Ramos (cell line): ENCODE results near the gene ZKSCAN2.

Experiments used
- in situ Hi-C: fragments of 300-500 bp; cut with MboI; formaldehyde crosslinking; loops from one replicate; pipeline ENCODE4 v1.14.3; 2022; ENCODE audit warnings: low sequenced_read_pairs; ENCODE audit not compliant: unreplicated experiment

The ZKSCAN2 gene

DNA sequence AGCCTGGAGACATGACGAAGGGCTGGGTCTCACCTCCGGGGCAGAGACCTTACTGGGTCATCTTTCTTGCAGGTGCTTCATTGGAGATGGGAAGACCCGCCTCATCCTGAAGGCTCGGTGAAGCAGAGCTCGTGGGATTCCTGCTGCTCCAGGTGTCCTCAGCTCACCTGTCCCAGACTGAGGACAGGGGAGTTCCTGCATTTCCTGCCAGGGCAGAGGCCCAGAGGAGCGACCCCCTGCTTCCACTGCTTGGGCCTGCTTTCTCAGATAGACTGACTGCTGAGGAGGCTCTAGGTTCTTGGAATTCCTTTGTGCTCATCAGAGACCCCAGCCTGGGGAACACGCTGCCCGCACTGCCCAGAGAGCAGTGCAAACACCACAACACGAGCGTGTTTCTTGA lies 29.3 kb downstream of the ZKSCAN2 start:
- in situ Hi-C loops: loop anchor here (10.0 kb wide), 1 partner anchor 714 kb away; no protein-coding TSS in a partner anchor

DNA sequence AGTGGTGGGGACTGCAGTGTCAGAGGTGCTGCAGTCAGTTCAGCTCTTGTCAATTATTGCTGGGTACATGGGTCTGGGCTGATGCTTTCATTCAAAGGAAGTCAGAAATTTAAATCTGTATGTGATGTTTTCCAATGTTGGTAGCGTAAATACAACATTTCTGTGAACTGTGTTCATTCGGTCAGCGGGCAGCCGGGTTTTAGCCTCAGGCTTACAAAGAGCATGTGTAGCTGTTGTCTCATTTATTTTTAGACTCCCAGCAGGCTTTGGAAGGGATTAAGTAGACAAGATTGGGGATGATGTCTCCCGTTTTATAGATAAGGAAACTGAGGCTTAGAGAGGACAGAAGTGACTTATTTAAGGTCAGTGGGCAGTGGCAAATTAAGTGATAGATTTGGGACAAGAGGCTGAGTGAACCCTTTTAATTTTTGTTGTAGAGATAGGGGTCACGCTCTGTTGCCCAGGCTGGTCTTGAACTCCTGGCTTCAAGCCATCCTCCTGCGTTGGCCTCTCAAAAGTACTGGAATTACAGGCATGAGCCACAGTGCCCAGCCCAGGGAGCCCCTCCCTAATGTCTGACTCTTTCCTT lies 32.8 kb downstream of the ZKSCAN2 start:
- in situ Hi-C loops: loop anchor here (5.0 to 10.0 kb wide), 2 partner anchors 173 to 710 kb away; no protein-coding TSS in a partner anchor

DNA sequence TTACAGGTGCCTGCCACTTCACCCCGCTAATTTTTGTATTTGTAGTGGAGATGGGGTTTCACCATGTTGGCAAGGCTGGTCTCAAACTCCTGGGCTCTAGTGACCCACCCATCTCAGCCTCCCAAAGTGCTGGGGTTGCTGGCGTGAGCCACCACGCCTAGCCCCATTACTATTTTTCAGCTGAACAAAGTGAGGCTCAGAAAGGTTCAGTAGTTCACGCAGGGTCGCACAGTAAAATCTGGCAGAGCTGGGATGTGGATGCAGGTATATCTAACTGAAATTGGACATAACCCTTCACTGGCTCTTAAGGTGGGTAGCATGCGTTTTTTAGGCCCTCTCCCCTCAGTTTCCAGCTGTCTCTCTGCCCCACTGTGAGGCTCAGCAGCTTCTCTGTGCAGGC lies 33.7 kb downstream of the ZKSCAN2 start:
- in situ Hi-C loops: loop anchor here (5.0 to 10.0 kb wide), 2 partner anchors 172 to 709 kb away; no protein-coding TSS in a partner anchor

DNA sequence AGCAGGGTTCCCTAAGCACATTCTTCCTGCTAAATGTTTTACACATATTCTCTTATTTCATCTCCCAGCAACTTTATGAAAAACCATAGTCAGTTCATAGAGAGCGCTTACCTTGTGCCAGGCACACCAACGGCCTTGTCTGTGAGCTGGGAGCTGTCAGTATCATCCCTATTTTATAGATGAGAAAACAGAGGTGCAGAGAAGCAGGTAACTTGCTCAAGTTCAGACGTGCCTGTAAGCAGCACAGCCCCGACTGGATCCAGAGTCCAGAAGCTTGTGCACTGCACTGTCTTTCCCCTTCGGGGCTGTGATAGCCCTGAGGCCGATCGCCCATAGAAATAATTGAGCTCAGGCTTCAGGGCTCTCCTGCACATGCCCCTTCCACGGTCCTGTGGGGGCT lies 34.7 kb downstream of the ZKSCAN2 start:
- in situ Hi-C loops: loop anchor here (5.0 to 10.0 kb wide), 2 partner anchors 171 to 708 kb away; no protein-coding TSS in a partner anchor

DNA sequence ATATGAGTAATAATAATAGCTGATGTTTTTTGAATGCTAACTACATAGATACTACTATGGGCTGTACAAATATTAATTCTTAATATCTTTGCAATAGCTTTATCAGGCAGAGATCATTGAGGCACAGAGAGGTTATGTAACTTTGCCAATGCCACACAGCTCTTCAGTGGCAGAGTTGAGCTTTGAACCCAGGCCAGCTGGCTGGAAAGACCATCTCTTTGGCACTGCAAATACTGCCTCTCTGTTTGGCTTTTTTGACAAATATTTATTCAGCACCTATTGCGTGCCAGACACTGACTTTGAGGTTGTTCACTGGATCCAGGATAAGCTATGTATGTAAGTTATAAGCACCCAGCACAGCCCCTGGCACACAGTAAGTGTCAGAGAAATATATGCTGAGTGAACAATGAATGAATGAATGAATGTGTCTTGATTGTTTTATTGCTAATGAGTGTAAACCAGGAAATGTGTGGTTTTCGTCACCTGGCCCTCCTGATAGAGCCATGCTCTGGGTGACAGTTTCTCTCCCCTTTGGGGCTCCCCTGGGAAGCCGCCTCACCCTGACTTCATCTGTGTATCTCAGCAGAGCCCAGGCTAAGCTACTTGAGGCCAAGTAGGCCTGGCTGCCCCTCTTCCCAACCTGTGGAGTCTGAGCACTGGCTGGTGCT lies 38.4 kb downstream of the ZKSCAN2 start:
- in situ Hi-C loops: no loop called here

DNA sequence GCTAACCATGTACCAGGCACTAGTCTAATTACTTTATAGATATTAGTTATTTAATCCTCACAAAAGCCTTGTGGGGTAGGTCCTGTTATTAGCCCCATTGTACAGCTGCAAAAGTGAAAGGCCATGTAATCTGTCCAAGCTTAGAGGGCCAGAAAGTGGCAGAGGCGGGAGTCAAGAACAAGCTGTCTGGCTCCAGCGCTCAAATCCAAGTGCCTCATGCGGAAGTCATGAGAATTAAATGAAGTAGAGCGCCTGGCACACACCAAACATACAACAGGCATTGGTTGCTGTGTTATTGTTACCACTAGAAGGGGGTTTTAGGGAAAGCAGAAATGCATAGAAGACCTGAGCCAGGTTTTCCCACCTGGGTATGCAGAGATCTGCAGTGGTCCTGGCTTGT lies 39.7 kb downstream of the ZKSCAN2 start:
- in situ Hi-C loops: no loop called here

DNA sequence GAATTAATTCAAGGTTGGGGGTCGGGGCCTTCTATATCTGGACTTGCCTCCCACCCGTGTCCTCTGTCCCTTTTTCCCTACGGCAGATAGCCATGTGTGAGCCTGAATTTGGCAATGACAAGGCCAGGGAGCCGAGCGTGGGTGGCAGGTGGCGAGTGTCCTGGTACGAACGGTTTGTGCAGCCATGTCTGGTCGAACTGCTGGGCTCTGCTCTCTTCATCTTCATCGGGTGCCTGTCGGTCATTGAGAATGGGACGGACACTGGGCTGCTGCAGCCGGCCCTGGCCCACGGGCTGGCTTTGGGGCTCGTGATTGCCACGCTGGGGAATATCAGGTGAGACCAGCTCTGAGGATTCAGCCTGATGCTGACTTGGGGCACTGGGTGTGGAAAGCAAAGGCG lies 40.5 kb downstream of the ZKSCAN2 start:
- in situ Hi-C loops: no loop called here

DNA sequence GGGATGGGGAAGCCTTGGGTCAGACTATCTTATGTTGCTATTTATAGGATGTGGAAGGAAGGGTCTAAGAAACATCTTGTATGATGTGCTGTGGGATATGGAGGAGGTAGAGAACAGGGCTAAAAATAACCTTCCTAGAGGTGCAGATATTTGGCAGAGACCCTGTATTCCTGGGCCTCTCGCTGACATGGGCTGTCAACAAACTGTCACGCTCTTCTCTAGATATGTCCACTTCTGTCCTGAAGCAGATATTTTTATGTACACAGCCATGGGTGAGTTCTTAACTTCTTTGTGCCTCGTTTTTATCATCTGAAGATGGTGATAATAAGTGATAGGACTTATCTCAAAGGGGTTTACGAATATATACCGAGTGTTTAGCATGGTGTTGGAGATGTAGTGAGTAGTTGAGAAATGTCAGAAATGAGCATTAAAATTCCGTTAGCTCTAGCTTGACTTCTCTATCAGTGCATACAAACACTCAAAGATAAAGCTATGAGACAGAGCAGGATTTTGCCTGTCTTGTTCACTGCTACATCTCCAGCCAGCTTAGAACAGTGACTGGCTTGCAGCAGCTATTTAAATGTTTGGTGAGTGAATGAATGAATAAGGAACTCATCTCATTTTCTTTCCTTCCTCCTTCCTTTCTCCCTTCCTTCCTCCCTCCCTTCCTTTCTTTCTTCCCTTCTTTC lies 43.8 kb downstream of the ZKSCAN2 start:
- in situ Hi-C loops: no loop called here

DNA sequence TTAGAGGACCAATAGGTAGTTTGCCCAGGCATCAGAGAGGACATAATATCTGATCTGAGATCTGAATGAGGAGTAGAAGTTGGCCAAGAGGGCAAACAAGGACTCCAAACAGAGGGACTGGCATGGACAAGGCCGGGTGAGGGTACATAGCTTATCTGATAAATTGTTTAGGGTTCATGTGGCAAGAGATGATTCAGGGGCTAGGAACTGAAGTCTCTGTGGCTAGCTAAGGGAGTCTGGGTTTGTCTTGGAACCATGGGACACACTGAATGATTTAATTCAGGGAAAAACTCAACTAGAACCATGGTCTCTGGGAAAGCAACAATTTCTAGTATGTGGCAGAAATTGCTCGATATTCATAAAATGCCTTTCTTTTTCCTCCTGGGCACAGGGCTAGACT lies 45.0 kb downstream of the ZKSCAN2 start:
- in situ Hi-C loops: no loop called here

DNA sequence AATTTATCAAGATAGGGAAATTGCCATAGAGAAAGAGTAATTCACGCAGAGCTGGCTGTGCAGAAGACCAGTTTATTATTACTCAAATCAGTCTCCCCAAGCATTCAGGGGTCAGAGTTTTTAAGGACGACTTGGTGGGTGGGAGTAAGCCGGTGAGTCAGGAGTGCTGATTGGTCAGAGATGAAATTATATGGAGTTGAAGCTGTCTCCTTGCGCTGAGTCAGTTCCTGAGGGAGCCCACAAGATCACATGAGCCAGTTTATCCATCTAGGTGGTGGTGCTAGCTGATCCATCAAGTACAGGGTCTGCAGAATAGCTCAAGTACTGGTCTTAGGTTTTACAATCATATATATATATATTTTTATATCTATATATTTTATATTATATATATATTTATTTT lies 46.9 kb downstream of the ZKSCAN2 start:
- in situ Hi-C loops: no loop called here

DNA sequence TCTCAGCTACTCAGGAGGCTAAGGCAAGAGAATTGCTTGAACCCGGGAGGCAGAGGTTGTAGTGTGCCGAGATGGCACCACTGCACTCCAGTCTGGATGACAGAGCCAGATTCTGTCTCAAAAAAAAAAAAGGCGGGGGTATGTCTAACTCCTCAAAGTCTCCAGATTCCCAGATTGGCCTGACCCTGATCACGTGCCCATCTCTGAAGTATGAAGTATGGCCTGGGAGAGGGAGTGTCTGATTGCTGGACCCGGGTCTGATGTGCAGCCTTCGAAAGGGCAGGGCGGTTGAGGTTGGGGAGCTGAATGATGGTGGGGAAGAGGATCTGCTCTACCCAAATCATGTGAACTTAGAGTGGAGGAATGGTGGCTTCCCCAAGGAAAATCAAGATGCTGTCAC lies 58.2 kb downstream of the ZKSCAN2 start:
- in situ Hi-C loops: no loop called here

DNA sequence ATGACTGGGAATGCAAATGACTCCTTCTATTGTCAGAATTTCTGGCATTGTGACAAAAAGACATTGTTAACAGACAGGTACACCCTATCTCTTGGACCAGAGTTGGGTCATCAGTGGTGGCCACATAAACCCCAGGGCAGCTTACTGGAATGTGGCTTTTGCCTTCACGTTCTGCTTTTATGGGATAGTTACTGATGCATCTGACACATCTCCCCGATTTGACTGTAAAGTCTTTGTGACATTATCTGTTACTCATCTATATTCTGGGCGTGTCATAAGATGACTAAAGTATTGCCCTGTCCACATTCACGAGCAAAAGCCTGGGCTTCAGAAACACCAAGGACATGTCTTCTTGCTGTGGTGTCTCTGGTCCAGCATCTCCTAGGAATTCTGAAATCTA lies 59.6 kb downstream of the ZKSCAN2 start:
- in situ Hi-C loops: no loop called here

DNA sequence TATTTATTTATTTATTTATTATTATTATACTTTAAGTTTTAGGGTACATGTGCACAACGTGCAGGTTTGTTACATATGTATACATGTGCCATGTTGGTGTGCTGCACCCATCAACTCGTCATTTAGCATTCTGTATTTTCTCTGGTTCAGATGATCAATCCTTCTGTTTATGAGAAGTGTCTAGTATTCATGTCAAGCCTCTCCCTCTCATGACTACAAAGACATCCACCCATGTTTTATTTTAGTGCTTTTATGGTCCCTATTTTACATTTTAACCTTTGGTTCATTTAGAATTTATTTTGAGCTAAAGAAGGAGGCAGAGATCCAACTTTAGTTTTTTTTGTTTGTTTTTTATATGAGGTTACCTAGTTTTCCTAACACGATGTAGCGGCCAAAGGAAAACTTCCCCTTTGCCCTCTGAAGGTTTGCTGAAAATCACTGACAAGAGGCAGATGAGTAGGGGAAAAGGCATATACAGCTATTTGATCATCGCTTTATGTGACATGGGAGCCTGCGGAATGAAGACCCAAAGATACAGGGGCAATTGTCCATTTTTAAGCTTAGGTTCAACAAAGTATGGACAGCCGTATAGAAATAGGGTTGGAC lies 63.3 kb downstream of the ZKSCAN2 start:
- in situ Hi-C loops: no loop called here

DNA sequence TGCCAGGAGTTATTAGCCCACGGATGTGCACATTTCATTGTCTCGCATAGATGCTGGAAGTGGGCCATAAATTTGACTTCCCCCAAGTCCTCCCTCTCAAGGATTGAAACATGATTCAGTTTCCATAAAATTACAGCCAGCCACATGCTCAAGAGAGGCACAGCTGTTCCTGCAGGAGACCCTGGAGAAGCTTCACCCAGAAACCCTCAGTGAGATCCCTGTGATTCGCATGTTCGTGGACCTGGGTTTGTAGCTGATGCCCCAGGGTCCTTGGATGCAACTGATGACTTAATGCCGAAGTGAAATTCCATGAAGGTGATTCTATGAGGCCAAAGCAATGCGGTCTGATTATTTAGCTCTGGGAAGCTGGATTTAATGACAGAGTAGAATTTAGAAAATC lies 65.5 kb downstream of the ZKSCAN2 start:
- in situ Hi-C loops: no loop called here

DNA sequence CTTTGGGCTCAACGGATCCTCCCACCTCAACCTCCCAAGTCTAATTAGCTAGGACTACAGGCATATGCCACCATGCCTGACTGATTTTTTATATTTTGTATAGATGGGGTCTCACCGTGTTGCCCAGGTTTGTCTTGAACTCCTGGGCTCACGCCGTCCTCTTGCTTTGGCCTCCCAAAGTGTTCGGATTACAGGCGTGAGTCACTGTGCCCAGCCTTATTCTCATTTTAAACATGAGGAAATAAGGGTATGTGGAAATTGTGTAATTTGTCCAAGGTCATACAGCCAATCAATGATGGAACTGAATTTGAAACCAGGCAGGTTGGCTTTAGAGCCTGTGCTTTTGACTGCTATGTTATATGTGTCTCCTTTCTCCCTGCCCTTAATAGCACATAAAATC lies 68.3 kb downstream of the ZKSCAN2 start:
- in situ Hi-C loops: no loop called here

DNA sequence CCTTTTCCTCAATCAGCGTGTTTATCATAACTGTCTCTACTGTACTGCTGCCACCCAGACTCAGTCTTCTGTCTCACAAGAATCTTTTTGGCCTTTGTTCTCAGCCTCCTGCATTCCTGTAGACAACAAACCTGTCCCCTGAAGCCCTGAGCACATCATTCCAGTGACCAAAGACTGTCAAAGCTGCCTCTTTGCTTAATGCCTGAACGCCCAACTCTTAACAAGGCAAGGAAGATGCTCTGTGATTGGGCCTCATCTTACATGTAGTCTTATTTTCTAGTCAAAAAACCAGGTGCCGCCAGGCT lies 70.2 kb downstream of the ZKSCAN2 start:
- in situ Hi-C loops: no loop called here
